H1 (cell line): ENCODE measurements around the gene SRRM4. TPM values are rescaled to one million over a fixed set of nuclear protein-coding genes. Genes with fewer than 3 reads are reported as not detected.

Experiments
- RAD21 ChIP-seq, 2 experiments: IDR thresholded peaks in 1 of 2; conservative IDR thresholded peaks in 1 of 2; 2 replicates each; pipeline ENCODE4 v1.6.1; 2011; ENCODE audit warnings: low read depth in 2 of 2, low read length in 2 of 2, improper control_type of control experiment in 1 of 2, inconsistent platforms in 1 of 2, mild to moderate bottlenecking in 1 of 2, moderate library complexity in 1 of 2
- polyA plus RNA-seq, 7 experiments: library from polyadenylated mRNA; depleted of rRNA in 3 of 7; stranded (reverse) in 5 of 7; unstranded in 2 of 7; fragments of >200 nt in 5 of 7; fragments of 200-250 nt in 2 of 7; gene quantifications; 1 replicate in 5 of 7; 2 replicates in 1 of 7; 4 replicates in 1 of 7; pipeline versions ENCODE4 v1.2.1 to v1.2.3, GENCODE V29; 2011 to 2013; ENCODE audit warnings: missing spikeins in 2 of 7, mixed read lengths in 2 of 7
- total RNA-seq: library from RNA; stranded (reverse); fragmentation: NEBNext Ultra II Directional; extraction: Animal tissue kit (Norgen Biotek cat#: 25700); gene quantifications from 2 replicates; pipeline ENCODE4 v1.2.1, GENCODE V29; 2021

Gene SRRM4
- total and polyA plus RNA-seq, 2 of the 8 experiments (the other 6 are each of a cell fraction or from before 2014, with no cell fraction given) = 0.53 to 1.1 TPM

DNA sequence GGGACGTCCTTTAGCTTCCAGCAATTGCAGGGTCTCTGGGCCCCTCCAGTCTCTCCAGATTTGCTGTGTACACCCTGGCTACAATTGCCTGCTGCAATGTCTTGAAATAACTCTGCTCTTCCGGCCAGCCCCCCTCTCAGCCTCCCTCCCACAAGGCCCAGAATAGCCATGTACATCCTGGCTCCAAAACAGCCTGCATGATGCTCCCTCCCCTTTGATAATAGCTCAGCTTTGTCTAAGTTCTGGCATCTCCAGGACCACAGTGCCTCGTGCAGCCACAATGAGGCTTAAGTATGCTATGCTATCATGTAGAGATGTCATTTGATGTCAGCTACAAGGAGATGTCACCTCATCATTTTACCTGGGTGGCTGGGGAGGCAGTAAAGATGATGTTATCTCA, 74.6 kb downstream of the SRRM4 start (continued):
- no peak for TF ChIP-seq RAD21 (IDR thresholded peaks at IDR 0.05 in 1 of 2, conservative IDR thresholded peaks at IDR 0.05 in 1 of 2; ENCODE audit: low read depth in 2 of 2, low read length in 2 of 2)
